Measurements from ENCODE around the gene SNAPC4. TPM values are rescaled to one million over a fixed set of nuclear protein-coding genes. Genes with fewer than 3 reads are reported as not detected.
A peak's percentile ranks its signal among the peaks of the same experiment; 100 is the strongest.
"Not testable (repeated sequence)": the region's sequence is repeated elsewhere in the genome, so short reads cannot be mapped to it uniquely, and the experiment has no call there.

Gene SNAPC4
- total RNA-seq, 2 experiments from 2014 or later: 12.4 to 16.8 TPM

GRCh38 chr9:136359774-136360718 lies 39.9 kb downstream of the SNAPC4 start:
- intact Hi-C loops (cut with DNase I, micrococcal nuclease): loop anchor here in 1 of 2 experiments (5.0 kb wide), 2 partner anchors 33 to 253 kb away; partner anchors contain the start of gene GPSM1
- Mint-ChIP-seq H3K27me3 (no peaks in the 10 kb centered on the region), H3K4me1 (peaks cover 10% of the 10 kb centered on the region), H3K9me3 (ENCODE audit: low read depth) (no peaks in the 10 kb centered on the region), H3K36me3 (ENCODE audit: low read depth) (no peaks in the 10 kb centered on the region), H3K4me3 (no peak overlapping the region), H3K27ac (no peak overlapping the region)
- no peak for DNase-seq
- ATAC-seq: no peak
- ChIA-PET POLR2A (no interaction called here), CTCF (no interaction called here)

GRCh38 chr9:136358888-136359287 lies 41.1 kb downstream of the SNAPC4 start:
- no peak overlapping the region for H3K27ac Mint-ChIP-seq
- H3K9me3 Mint-ChIP-seq (ENCODE audit: low read depth): no peaks in the 10 kb centered on the region
- no peaks in the 10 kb centered on the region for H3K36me3 Mint-ChIP-seq (ENCODE audit: low read depth)
- POLR2A ChIA-PET: no interaction called here
- no peak for DNase-seq
- H3K4me1 Mint-ChIP-seq: peaks cover 7% of the 10 kb centered on the region
- H3K4me3 Mint-ChIP-seq: no peak overlapping the region
- H3K27me3 Mint-ChIP-seq: no peaks in the 10 kb centered on the region
- intact Hi-C loops (cut with DNase I, micrococcal nuclease): no loop called here
- CTCF ChIA-PET: no interaction called here
- no peak for ATAC-seq

DNA sequence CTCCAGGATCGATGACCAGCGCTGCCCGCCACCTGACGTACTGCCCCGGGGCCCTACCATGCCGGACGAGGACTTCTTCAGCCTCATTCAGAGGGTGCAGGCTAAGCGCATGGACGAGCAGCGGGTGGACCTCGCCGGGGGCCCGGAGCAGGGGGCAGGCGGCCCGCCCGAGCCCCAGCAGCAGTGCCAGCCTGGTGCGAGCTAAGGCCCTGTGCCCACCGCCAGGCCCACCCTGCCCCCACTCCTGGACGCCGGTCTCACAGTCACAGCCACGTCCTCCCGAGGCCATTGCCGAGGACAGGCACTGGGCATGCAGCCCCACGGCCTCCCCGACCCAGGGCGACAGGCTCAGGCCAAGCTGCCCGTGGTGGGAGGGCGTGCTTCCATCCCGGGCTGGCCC lies 42.0 kb downstream of the SNAPC4 start:
- POLR2A ChIA-PET: no interaction called here
- no peak overlapping the region for H3K27ac Mint-ChIP-seq
- no peak for ATAC-seq
- no peaks in the 10 kb centered on the region for H3K36me3 Mint-ChIP-seq (ENCODE audit: low read depth)
- no peak overlapping the region for H3K4me3 Mint-ChIP-seq
- peaks cover 5% of the 10 kb centered on the region for H3K4me1 Mint-ChIP-seq
- DNase-seq: no peak
- intact Hi-C loops (cut with DNase I, micrococcal nuclease): no loop called here
- no peaks in the 10 kb centered on the region for H3K27me3 Mint-ChIP-seq
- H3K9me3 Mint-ChIP-seq (ENCODE audit: low read depth): no peaks in the 10 kb centered on the region
- CTCF ChIA-PET: no interaction called here

DNA sequence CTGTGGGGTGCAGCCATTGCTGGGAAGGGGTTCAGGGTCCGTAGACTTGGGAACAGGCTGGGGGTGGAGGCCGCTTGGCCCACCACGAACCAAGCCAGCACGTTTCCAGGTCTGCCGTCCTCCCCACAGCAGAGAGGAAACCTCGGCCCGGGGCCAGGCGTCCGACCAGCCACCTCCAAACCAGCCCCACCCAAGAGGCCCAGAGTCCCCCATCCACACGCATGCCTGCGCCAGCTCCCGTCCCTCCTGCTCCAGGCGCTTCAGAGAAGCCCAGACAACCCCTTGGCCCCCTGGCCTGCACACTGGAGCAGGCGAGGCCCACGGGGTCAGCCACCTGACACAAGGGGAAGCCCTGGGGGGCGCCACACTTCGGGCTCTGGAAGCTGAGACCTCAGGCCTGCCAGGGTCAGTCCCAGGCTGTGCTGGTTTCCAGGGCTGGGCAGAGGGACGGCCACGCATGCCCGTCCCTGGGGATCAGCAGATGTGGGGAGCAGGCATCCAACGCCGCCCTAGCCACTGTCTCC lies 42.7 kb downstream of the SNAPC4 start:
- no peaks in the 10 kb centered on the region for H3K4me1 Mint-ChIP-seq
- no peak for ATAC-seq
- CTCF ChIA-PET: no interaction called here

DNA sequence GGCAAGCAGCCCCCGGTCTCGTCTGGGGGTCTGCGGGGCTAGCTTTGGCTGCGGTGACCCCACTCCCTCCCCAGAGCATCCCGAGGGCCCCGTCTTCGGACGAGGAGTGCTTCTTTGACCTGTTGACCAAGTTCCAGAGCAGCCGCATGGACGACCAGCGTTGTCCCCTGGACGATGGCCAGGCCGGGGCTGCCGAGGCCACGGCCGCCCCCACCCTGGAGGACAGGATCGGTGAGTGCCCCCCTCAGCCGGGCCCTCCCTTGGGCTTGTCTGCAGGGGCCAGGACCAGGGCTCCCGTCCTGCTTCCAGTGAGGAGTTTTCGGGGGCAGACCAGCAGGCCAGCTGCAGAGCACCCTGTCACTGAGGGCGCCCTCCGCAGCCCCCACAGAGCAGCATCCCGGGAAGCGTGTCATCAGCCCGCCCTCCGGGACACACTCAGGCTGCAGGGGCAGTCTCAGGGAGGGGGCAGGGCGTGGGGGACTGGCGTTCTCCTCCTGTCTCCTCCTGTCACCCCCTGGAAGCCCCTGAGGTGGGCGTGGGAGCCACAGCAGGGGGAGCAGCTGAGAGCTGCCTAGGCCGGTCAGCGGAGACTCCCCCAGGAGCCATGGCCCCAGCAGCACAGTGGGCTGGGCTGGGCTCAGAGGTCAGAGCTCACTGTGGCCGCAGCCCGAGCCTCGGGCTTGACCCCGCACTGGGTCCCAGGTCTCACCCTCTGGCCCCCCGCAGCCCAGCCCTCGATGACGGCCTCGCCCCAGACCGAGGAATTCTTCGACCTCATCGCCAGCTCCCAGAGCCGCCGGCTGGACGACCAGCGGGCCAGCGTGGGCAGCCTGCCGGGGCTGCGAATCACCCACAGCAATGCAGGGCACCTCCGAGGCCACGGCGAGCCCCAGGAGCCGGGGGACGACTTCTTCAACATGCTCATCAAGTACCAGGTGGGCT lies 44.1 kb downstream of the SNAPC4 start:
- ChIA-PET POLR2A (no interaction called here), CTCF (interaction anchor here (0.6 to 0.7 kb wide), 2 partner anchors 9 to 97 kb away, joined by 3 read pairs; no protein-coding TSS in a partner anchor)
- no peak overlapping the region for H3K4me3 Mint-ChIP-seq

More for the DNA sequence above, 42.7 kb downstream of the SNAPC4 start:
- Mint-ChIP-seq H3K27ac (no peak overlapping the region), H3K27me3 (no peaks in the 10 kb centered on the region), H3K4me3 (no peak overlapping the region), H3K9me3 (ENCODE audit: low read depth) (no peaks in the 10 kb centered on the region), H3K36me3 (ENCODE audit: low read depth) (no peaks in the 10 kb centered on the region)
- POLR2A ChIA-PET: no interaction called here
- DNase-seq: no peak
- intact Hi-C loops (cut with DNase I, micrococcal nuclease): no loop called here

GRCh38 chr9:136354592-136355085 lies 45.3 kb downstream of the SNAPC4 start:
- H3K27ac Mint-ChIP-seq: no peak overlapping the region
- H3K9me3 Mint-ChIP-seq (ENCODE audit: low read depth): no peaks in the 10 kb centered on the region
- DNase-seq: no peak
- POLR2A ChIA-PET: no interaction called here
- intact Hi-C loops (cut with DNase I, micrococcal nuclease): no loop called here
- H3K4me3 Mint-ChIP-seq: no peak overlapping the region
- H3K4me1 Mint-ChIP-seq: no peaks in the 10 kb centered on the region
- CTCF ChIA-PET: interaction anchor here (0.7 kb wide), 1 partner anchor 346 kb away, joined by 3 read pairs; no protein-coding TSS in a partner anchor
- no peaks in the 10 kb centered on the region for H3K36me3 Mint-ChIP-seq (ENCODE audit: low read depth)
- ATAC-seq: no peak
- H3K27me3 Mint-ChIP-seq: no peaks in the 10 kb centered on the region

More for the DNA sequence above, 44.1 kb downstream of the SNAPC4 start:
- Mint-ChIP-seq H3K36me3 (ENCODE audit: low read depth) (no peaks in the 10 kb centered on the region), H3K4me1 (no peaks in the 10 kb centered on the region), H3K9me3 (ENCODE audit: low read depth) (no peaks in the 10 kb centered on the region), H3K27ac (no peak overlapping the region), H3K27me3 (no peaks in the 10 kb centered on the region)
- no peak for ATAC-seq
- intact Hi-C loops (cut with DNase I, micrococcal nuclease): no loop called here
- DNase-seq: no peak

- CTCF ChIA-PET: interaction anchor here (0.7 kb wide), 1 partner anchor 347 kb away, joined by 3 read pairs; no protein-coding TSS in a partner anchor
- H3K36me3 Mint-ChIP-seq (ENCODE audit: low read depth): no peaks in the 10 kb centered on the region
- POLR2A ChIA-PET: no interaction called here
- no peaks in the 10 kb centered on the region for H3K27me3 Mint-ChIP-seq
- no peaks in the 10 kb centered on the region for H3K9me3 Mint-ChIP-seq (ENCODE audit: low read depth)
- H3K4me1 Mint-ChIP-seq: no peaks in the 10 kb centered on the region
- intact Hi-C loops (cut with DNase I, micrococcal nuclease): no loop called here
- H3K27ac Mint-ChIP-seq: no peak overlapping the region
- ATAC-seq: no peak
- no peak for DNase-seq
- no peak overlapping the region for H3K4me3 Mint-ChIP-seq
These were observed 46.0 kb downstream of the SNAPC4 start for GRCh38 chr9:136353757-136354488.

GRCh38 chr9:136353088-136353487 lies 46.9 kb downstream of the SNAPC4 start:
- no peak for ATAC-seq
- DNase-seq: no peak
- CTCF ChIA-PET: no interaction called here
- H3K4me1 Mint-ChIP-seq: no peaks in the 10 kb centered on the region
- POLR2A ChIA-PET: no interaction called here
- H3K27ac Mint-ChIP-seq: no peak overlapping the region
- no peaks in the 10 kb centered on the region for H3K27me3 Mint-ChIP-seq
- intact Hi-C loops (cut with DNase I, micrococcal nuclease): no loop called here
- H3K36me3 Mint-ChIP-seq (ENCODE audit: low read depth): no peaks in the 10 kb centered on the region
- H3K9me3 Mint-ChIP-seq (ENCODE audit: low read depth): no peaks in the 10 kb centered on the region
- no peak overlapping the region for H3K4me3 Mint-ChIP-seq

DNA sequence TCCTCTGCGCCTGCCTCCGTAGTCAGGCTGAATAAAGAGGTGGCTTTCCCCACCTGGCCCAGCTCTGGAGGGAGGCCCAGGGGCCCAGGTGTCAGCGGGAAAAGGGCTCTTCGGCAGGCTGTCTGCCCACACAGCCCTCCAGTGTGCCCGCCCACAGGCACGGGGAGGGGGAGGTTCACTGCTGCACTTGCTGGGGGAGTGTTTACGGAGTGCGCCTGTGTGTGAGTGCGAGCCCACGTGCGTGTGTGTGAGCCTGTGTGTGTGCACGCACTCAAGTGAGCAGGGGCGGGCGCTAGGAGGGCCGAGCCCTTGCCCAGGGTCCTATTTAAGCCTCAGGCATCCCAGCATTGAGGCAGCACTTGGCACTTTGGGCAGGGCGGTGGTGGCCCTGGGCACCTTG lies 47.3 kb downstream of the SNAPC4 start:
- H3K4me3 Mint-ChIP-seq: no peak overlapping the region
- H3K27me3 Mint-ChIP-seq: no peaks in the 10 kb centered on the region
- no peak overlapping the region for H3K27ac Mint-ChIP-seq
- no peaks in the 10 kb centered on the region for H3K36me3 Mint-ChIP-seq (ENCODE audit: low read depth)
- intact Hi-C loops (cut with DNase I, micrococcal nuclease): no loop called here
- H3K9me3 Mint-ChIP-seq (ENCODE audit: low read depth): no peaks in the 10 kb centered on the region
- H3K4me1 Mint-ChIP-seq: no peaks in the 10 kb centered on the region
- POLR2A ChIA-PET: no interaction called here
- ATAC-seq (peak; percentile 16), DNase-seq (no peak)
- CTCF ChIA-PET: no interaction called here

- H3K36me3 Mint-ChIP-seq (ENCODE audit: low read depth); intact Hi-C loops (cut with DNase I, micrococcal nuclease); H3K4me1 Mint-ChIP-seq; CTCF ChIA-PET; H3K9me3 Mint-ChIP-seq (ENCODE audit: low read depth); POLR2A ChIA-PET; ATAC-seq; H3K27me3 Mint-ChIP-seq; H3K27ac Mint-ChIP-seq; DNase-seq; H3K4me3 Mint-ChIP-seq: not testable (repeated sequence)
These were observed 48.1 kb downstream of the SNAPC4 start for GRCh38 chr9:136351868-136352267.

DNA sequence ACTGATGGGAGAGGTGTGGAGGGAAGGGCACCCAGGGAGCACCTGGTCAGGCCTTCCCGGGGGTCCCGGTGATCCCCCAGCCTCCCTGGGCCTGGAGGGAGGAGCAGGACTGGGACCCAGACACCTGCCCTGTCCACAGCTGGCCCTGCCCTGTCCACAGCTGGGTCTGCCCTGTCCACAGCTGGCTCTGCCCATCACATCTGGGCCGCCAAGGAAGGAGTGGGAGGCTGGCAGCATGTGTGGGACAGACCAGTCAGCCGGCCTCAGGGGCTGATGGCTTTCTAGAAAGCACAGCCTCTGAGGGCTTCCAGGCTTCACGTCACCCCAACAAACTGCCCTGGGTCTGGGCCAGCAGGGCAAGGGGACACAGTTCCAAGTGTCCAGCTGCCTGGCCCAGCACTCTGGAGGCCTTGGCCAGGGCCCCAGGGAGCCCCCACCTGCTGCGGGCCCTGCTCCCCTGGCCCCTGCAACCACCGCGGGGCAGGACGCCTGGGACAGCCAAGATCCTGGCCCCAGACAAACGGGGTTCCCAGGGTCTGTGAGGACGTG lies 48.6 kb downstream of the SNAPC4 start:
- no peaks in the 10 kb centered on the region for H3K27me3 Mint-ChIP-seq
- ATAC-seq (no peak), DNase-seq (no peak)
- H3K4me1 Mint-ChIP-seq: no peaks in the 10 kb centered on the region
- intact Hi-C loops (cut with DNase I, micrococcal nuclease): no loop called here
- no peaks in the 10 kb centered on the region for H3K9me3 Mint-ChIP-seq (ENCODE audit: low read depth)
- H3K36me3 Mint-ChIP-seq (ENCODE audit: low read depth): no peaks in the 10 kb centered on the region
- no peak overlapping the region for H3K27ac Mint-ChIP-seq
- ChIA-PET POLR2A (no interaction called here), CTCF (no interaction called here)
- H3K4me3 Mint-ChIP-seq: no peak overlapping the region
